ENCODE data around the gene CNPY3. TPM values are rescaled to one million over a fixed set of nuclear protein-coding genes. Genes with fewer than 3 reads are reported as not detected.
"Not testable (repeated sequence)": the region's sequence is repeated elsewhere in the genome, so short reads cannot be mapped to it uniquely, and the experiment has no call there.

CNPY3 gene
- total and polyA plus RNA-seq, 3 donors from 2014 or later = 40.4 to 74.8 (median 46.7) TPM

GRCh38 chr6:42942444-42942843 is 13.2 kb downstream of the CNPY3 start:
- 87 to 89% methylated on average over 7 of the region's 7 CpGs for WGBS, 2 donors
- H3K27ac ChIP-seq = no peak overlapping the region
- no peaks in the 10 kb centered on the region for H3K9me3 ChIP-seq
- TF ChIP-seq CTCF (IDR thresholded peaks at IDR 0.05) (no peak), POLR2A (IDR thresholded peaks at IDR 0.05) (no peak)
- H3K36me3 ChIP-seq (ENCODE audit: low read depth, missing control alignments) = no peaks in the 10 kb centered on the region
- no peak for DNase-seq
- no peaks in the 10 kb centered on the region for H3K27me3 ChIP-seq
- H3K4me1 ChIP-seq = peaks cover 5% of the 10 kb centered on the region
- H3K4me3 ChIP-seq = no peak overlapping the region
- intact Hi-C loops (cut with DNase I; ENCODE audit: low total_unique reads) = no loop called here

- Histone ChIP-seq H3K27ac (no peak overlapping the region), H3K27me3 (no peaks in the 10 kb centered on the region), H3K9me3 (no peaks in the 10 kb centered on the region), H3K4me1 (no peaks in the 10 kb centered on the region), H3K36me3 (ENCODE audit: low read depth, missing control alignments) (no peaks in the 10 kb centered on the region), H3K4me3 (no peak overlapping the region)
- no peak for DNase-seq
- intact Hi-C loops (cut with DNase I; ENCODE audit: low total_unique reads) = no loop called here
- no peak for TF ChIP-seq CTCF (IDR thresholded peaks at IDR 0.05)
- TF ChIP-seq POLR2A (IDR thresholded peaks at IDR 0.05) = no peak
Observed at GRCh38 chr6:42947950-42948349, 18.7 kb downstream of the CNPY3 start.

GRCh38 chr6:42952389-42952788 is 23.1 kb downstream of the CNPY3 start:
- H3K36me3 ChIP-seq (ENCODE audit: low read depth, missing control alignments) = no peaks in the 10 kb centered on the region
- no peak for DNase-seq
- WGBS, 2 donors = 87 to 92% methylated on average over 4 of the region's 4 CpGs
- H3K27me3 ChIP-seq = no peaks in the 10 kb centered on the region
- TF ChIP-seq POLR2A (IDR thresholded peaks at IDR 0.05) = no peak
- TF ChIP-seq CTCF (IDR thresholded peaks at IDR 0.05) = no peak
- H3K4me3 ChIP-seq = no peak overlapping the region
- no peaks in the 10 kb centered on the region for H3K9me3 ChIP-seq
- H3K27ac ChIP-seq = no peak overlapping the region
- H3K4me1 ChIP-seq = no peaks in the 10 kb centered on the region
- intact Hi-C loops (cut with DNase I; ENCODE audit: low total_unique reads) = no loop called here

GRCh38 chr6:42954405-42954804 is 25.1 kb downstream of the CNPY3 start:
- H3K27me3 ChIP-seq; DNase-seq; intact Hi-C loops (cut with DNase I; ENCODE audit: low total_unique reads); H3K27ac ChIP-seq; H3K9me3 ChIP-seq; H3K4me1 ChIP-seq; H3K36me3 ChIP-seq (ENCODE audit: low read depth, missing control alignments); H3K4me3 ChIP-seq: not testable (repeated sequence)
- WGBS, 2 donors = 87 to 95% methylated on average over 4 of the region's 4 CpGs

- Histone ChIP-seq H3K27ac (no peak overlapping the region), H3K4me1 (peaks cover 15% of the 10 kb centered on the region), H3K4me3 (no peak overlapping the region), H3K27me3 (no peaks in the 10 kb centered on the region), H3K36me3 (ENCODE audit: low read depth, missing control alignments) (no peaks in the 10 kb centered on the region), H3K9me3 (no peaks in the 10 kb centered on the region)
- intact Hi-C loops (cut with DNase I; ENCODE audit: low total_unique reads) = no loop called here
- no peak for DNase-seq
- TF ChIP-seq CTCF (IDR thresholded peaks at IDR 0.05) (no peak), POLR2A (IDR thresholded peaks at IDR 0.05) (no peak)
- WGBS, 2 donors = 82 to 91% methylated on average over 8 of the region's 8 CpGs
Observed at GRCh38 chr6:42958125-42958524, 28.8 kb downstream of the CNPY3 start.

Data from testis (tissue), 3 donors.